ENCODE measurements around the gene SERINC5.
A peak's percentile ranks its signal among the peaks of the same experiment; 100 is the strongest.
"Not testable (repeated sequence)": the region's sequence is repeated elsewhere in the genome, so short reads cannot be mapped to it uniquely, and the experiment has no call there.

SERINC5 gene

GRCh38 chr5:80139466-80139972 is 116.3 kb downstream of the SERINC5 start:
- Mint-ChIP-seq H3K27ac (peak overlapping the region; percentile 94), H3K4me3 (no peak overlapping the region)

GRCh38 chr5:80138486-80138885 is 117.4 kb downstream of the SERINC5 start:
- Mint-ChIP-seq H3K4me3 (no peak overlapping the region), H3K9me3 (no peaks in the 10 kb centered on the region), H3K36me3 (ENCODE audit: low read depth) (peaks cover 38% of the 10 kb centered on the region), H3K27ac (no peak overlapping the region), H3K27me3 (ENCODE audit: low read depth, poor library complexity) (peaks cover 3% of the 10 kb centered on the region), H3K4me1 (peaks cover 44% of the 10 kb centered on the region)
- TF ChIP-seq CTCF (IDR thresholded peaks at IDR 0.05): no peak
- DNase-seq: no peak

More at GRCh38 chr5:80139466-80139972, 116.3 kb downstream of the SERINC5 start:
- H3K36me3 Mint-ChIP-seq (ENCODE audit: low read depth): peaks cover 48% of the 10 kb centered on the region
- TF ChIP-seq CTCF (IDR thresholded peaks at IDR 0.05): no peak
- H3K27me3 Mint-ChIP-seq (ENCODE audit: low read depth, poor library complexity): peaks cover 3% of the 10 kb centered on the region
- peaks cover 54% of the 10 kb centered on the region for H3K4me1 Mint-ChIP-seq
- DNase-seq: no peak
- no peaks in the 10 kb centered on the region for H3K9me3 Mint-ChIP-seq

GRCh38 chr5:80136798-80137197 is 119.0 kb downstream of the SERINC5 start:
- not testable (repeated sequence) for H3K27ac Mint-ChIP-seq; H3K4me3 Mint-ChIP-seq; DNase-seq; H3K27me3 Mint-ChIP-seq (ENCODE audit: low read depth, poor library complexity)
- peaks cover 46% of the 10 kb centered on the region for H3K36me3 Mint-ChIP-seq (ENCODE audit: low read depth)
- H3K4me1 Mint-ChIP-seq: peaks cover 27% of the 10 kb centered on the region
- peaks cover 14% of the 10 kb centered on the region for H3K9me3 Mint-ChIP-seq

GRCh38 chr5:80134876-80135275 is 121.0 kb downstream of the SERINC5 start:
- H3K36me3 Mint-ChIP-seq (ENCODE audit: low read depth): peaks cover 59% of the 10 kb centered on the region
- H3K27ac Mint-ChIP-seq: peak overlapping the region; percentile 6
- H3K27me3 Mint-ChIP-seq (ENCODE audit: low read depth, poor library complexity): peaks cover 3% of the 10 kb centered on the region
- no peak for DNase-seq
- H3K4me1 Mint-ChIP-seq: peaks cover 12% of the 10 kb centered on the region
- TF ChIP-seq CTCF (IDR thresholded peaks at IDR 0.05): no peak
- H3K4me3 Mint-ChIP-seq: no peak overlapping the region
- H3K9me3 Mint-ChIP-seq: peaks cover 27% of the 10 kb centered on the region

- no peak for TF ChIP-seq CTCF (IDR thresholded peaks at IDR 0.05)
- Mint-ChIP-seq H3K9me3 (peaks cover 45% of the 10 kb centered on the region), H3K27ac (no peak overlapping the region), H3K27me3 (ENCODE audit: low read depth, poor library complexity) (no peaks in the 10 kb centered on the region), H3K4me3 (no peak overlapping the region), H3K4me1 (peaks cover 16% of the 10 kb centered on the region), H3K36me3 (ENCODE audit: low read depth) (peaks cover 45% of the 10 kb centered on the region)
- no peak for DNase-seq
Observed at GRCh38 chr5:80129146-80129545, 126.7 kb downstream of the SERINC5 start.

GRCh38 chr5:80128141-80128540 is 127.7 kb downstream of the SERINC5 start:
- Mint-ChIP-seq H3K36me3 (ENCODE audit: low read depth) (peaks cover 42% of the 10 kb centered on the region), H3K27me3 (ENCODE audit: low read depth, poor library complexity) (no peaks in the 10 kb centered on the region), H3K4me1 (peaks cover 16% of the 10 kb centered on the region), H3K4me3 (no peak overlapping the region), H3K9me3 (peaks cover 43% of the 10 kb centered on the region), H3K27ac (peak overlapping the region; percentile 89)
- no peak for TF ChIP-seq CTCF (IDR thresholded peaks at IDR 0.05)
- peak; percentile 32 for DNase-seq
